ENCODE results near the gene DNAH10. TPM values are rescaled to one million over a fixed set of nuclear protein-coding genes. Genes with fewer than 3 reads are reported as not detected.
A peak's percentile ranks its signal among the peaks of the same experiment; 100 is the strongest.

The DNAH10 gene
- total and polyA plus RNA-seq, 2 donors from 2014 or later: 0.24 to 0.28 TPM

- TF ChIP-seq, protein P1, sequence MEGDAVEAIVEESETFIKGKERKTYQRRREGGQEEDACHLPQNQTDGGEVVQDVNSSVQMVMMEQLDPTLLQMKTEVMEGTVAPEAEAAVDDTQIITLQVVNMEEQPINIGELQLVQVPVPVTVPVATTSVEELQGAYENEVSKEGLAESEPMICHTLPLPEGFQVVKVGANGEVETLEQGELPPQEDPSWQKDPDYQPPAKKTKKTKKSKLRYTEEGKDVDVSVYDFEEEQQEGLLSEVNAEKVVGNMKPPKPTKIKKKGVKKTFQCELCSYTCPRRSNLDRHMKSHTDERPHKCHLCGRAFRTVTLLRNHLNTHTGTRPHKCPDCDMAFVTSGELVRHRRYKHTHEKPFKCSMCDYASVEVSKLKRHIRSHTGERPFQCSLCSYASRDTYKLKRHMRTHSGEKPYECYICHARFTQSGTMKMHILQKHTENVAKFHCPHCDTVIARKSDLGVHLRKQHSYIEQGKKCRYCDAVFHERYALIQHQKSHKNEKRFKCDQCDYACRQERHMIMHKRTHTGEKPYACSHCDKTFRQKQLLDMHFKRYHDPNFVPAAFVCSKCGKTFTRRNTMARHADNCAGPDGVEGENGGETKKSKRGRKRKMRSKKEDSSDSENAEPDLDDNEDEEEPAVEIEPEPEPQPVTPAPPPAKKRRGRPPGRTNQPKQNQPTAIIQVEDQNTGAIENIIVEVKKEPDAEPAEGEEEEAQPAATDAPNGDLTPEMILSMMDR (IDR thresholded peaks at IDR 0.05; ENCODE audit: borderline replicate concordance, extremely low read depth, insufficient read depth): no peak
- Histone ChIP-seq H3K9me3 (ENCODE audit: control insufficient read depth in 2 of 3, insufficient read depth in 1 of 3, low read length in 3 of 3) (no peaks in the 10 kb centered on the region), H3K4me1 (ENCODE audit: control insufficient read depth in 2 of 3, insufficient read depth in 2 of 3, low read depth in 1 of 3, low read length in 3 of 3) (no peaks in the 10 kb centered on the region), H3K9ac (ENCODE audit: low read length in 3 of 3) (no peak overlapping the region), H3K36me3 (ENCODE audit: control insufficient read depth in 2 of 3, insufficient read depth in 3 of 3, low read length in 3 of 3) (no peaks in the 10 kb centered on the region), H3K27me3 (ENCODE audit: control insufficient read depth, insufficient read depth, low read length) (no peaks in the 10 kb centered on the region), H3K4me3 (ENCODE audit: low read length in 3 of 3) (no peak overlapping the region), H3K27ac (ENCODE audit: low read depth in 2 of 2, low read length in 2 of 2) (no peak overlapping the region)
- intact Hi-C loops (cut with DNase I): no loop called here
- FAIRE-seq (no peak), DNase-seq (no peak)
These were observed 92.8 kb downstream of the DNAH10 start for GRCh38 chr12:123854918-123855317.

GRCh38 chr12:123856681-123857080 is 94.6 kb downstream of the DNAH10 start:
- Histone ChIP-seq H3K4me1 (ENCODE audit: control insufficient read depth in 2 of 3, insufficient read depth in 2 of 3, low read depth in 1 of 3, low read length in 3 of 3) (no peaks in the 10 kb centered on the region), H3K27me3 (ENCODE audit: control insufficient read depth, insufficient read depth, low read length) (no peaks in the 10 kb centered on the region), H3K36me3 (ENCODE audit: control insufficient read depth in 2 of 3, insufficient read depth in 3 of 3, low read length in 3 of 3) (no peaks in the 10 kb centered on the region), H3K4me3 (ENCODE audit: low read length in 3 of 3) (no peak overlapping the region), H3K9ac (ENCODE audit: low read length in 3 of 3) (no peak overlapping the region), H3K9me3 (ENCODE audit: control insufficient read depth in 2 of 3, insufficient read depth in 1 of 3, low read length in 3 of 3) (no peaks in the 10 kb centered on the region), H3K27ac (ENCODE audit: low read depth in 2 of 2, low read length in 2 of 2) (no peak overlapping the region)
- DNase-seq (no peak), FAIRE-seq (peak; percentile 99)
- intact Hi-C loops (cut with DNase I): no loop called here
- TF ChIP-seq, protein P1 (IDR thresholded peaks at IDR 0.05; ENCODE audit: borderline replicate concordance, extremely low read depth, insufficient read depth): no peak

DNA sequence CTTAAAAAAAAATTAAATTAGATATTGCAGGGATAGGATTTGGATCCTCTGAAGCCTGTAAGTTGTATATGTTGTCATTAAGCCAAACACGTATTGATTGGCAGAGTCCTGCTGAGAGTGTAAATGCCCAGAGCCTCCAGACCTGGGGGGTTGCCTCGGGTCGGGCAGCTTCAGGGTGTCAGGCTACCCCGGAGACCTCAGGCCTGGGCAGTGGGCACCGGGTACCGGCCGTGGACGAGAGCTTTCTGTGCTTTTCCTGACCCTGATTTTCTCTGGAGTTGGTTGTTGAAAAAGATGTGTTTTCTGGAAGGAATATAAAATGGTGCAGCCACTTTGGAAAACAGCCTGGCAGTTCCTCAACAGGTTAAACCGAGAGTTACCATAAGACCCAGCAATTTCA is 96.1 kb downstream of the DNAH10 start:
- Histone ChIP-seq H3K27ac (ENCODE audit: low read depth in 2 of 2, low read length in 2 of 2) (no peak overlapping the region), H3K27me3 (ENCODE audit: control insufficient read depth, insufficient read depth, low read length) (no peaks in the 10 kb centered on the region), H3K4me1 (ENCODE audit: control insufficient read depth in 2 of 3, insufficient read depth in 2 of 3, low read depth in 1 of 3, low read length in 3 of 3) (no peaks in the 10 kb centered on the region), H3K4me3 (ENCODE audit: low read length in 3 of 3) (no peak overlapping the region), H3K36me3 (ENCODE audit: control insufficient read depth in 2 of 3, insufficient read depth in 3 of 3, low read length in 3 of 3) (no peaks in the 10 kb centered on the region), H3K9ac (ENCODE audit: low read length in 3 of 3) (no peak overlapping the region), H3K9me3 (ENCODE audit: control insufficient read depth in 2 of 3, insufficient read depth in 1 of 3, low read length in 3 of 3) (no peaks in the 10 kb centered on the region)
- FAIRE-seq (no peak), DNase-seq (no peak)
- TF ChIP-seq, protein P1 (IDR thresholded peaks at IDR 0.05; ENCODE audit: borderline replicate concordance, extremely low read depth, insufficient read depth): no peak
- intact Hi-C loops (cut with DNase I): no loop called here

- FAIRE-seq (no peak), DNase-seq (no peak)
- Histone ChIP-seq H3K4me3 (ENCODE audit: low read length in 3 of 3) (no peak overlapping the region), H3K9me3 (ENCODE audit: control insufficient read depth in 2 of 3, insufficient read depth in 1 of 3, low read length in 3 of 3) (no peaks in the 10 kb centered on the region), H3K27me3 (ENCODE audit: control insufficient read depth, insufficient read depth, low read length) (no peaks in the 10 kb centered on the region), H3K36me3 (ENCODE audit: control insufficient read depth in 2 of 3, insufficient read depth in 3 of 3, low read length in 3 of 3) (no peaks in the 10 kb centered on the region), H3K27ac (ENCODE audit: low read depth in 2 of 2, low read length in 2 of 2) (no peak overlapping the region), H3K4me1 (ENCODE audit: control insufficient read depth in 2 of 3, insufficient read depth in 2 of 3, low read depth in 1 of 3, low read length in 3 of 3) (no peaks in the 10 kb centered on the region), H3K9ac (ENCODE audit: low read length in 3 of 3) (no peak overlapping the region)
- TF ChIP-seq, protein P1 (IDR thresholded peaks at IDR 0.05; ENCODE audit: borderline replicate concordance, extremely low read depth, insufficient read depth): no peak
- intact Hi-C loops (cut with DNase I): no loop called here
These were observed 96.9 kb downstream of the DNAH10 start for GRCh38 chr12:123859035-123859434.
